Measurements from ENCODE around the gene CAPN10.

Gene CAPN10

DNA sequence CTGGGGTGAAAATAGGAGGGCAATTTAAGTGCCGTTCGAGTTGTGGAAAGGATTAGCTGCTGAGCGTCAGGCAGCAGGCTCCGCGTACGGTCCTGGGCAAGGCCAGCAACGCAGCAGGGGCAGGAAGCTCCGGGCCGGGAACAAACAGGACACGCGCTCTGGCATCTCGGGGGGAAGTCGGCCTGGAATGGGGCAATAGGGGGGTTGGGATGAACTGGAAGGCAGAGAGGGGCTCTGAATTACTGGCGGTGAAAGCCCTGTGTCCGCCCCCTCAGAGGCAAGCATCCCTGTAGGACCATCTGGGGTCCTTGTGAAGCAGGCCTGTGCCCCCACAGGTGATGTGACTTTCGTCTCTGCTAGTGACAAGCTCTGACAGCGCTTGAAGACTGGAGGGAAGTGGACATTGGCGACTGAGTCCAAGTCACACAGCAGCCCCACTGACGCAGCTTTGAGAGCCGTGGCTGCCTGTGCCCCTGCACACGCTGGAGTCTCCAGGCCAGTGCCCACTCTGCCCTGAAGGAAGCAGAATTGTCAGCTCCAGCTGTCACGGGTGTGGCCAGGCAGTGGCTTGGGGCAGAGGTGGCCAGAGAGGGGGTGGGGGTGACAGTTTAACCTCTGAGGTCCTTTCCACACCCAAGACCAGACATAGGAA lies 61.1 kb downstream of the CAPN10 start:
- DNase-seq (ENCODE audit: insufficient read length, low spot score): no peak
- no peak for FAIRE-seq

DNA sequence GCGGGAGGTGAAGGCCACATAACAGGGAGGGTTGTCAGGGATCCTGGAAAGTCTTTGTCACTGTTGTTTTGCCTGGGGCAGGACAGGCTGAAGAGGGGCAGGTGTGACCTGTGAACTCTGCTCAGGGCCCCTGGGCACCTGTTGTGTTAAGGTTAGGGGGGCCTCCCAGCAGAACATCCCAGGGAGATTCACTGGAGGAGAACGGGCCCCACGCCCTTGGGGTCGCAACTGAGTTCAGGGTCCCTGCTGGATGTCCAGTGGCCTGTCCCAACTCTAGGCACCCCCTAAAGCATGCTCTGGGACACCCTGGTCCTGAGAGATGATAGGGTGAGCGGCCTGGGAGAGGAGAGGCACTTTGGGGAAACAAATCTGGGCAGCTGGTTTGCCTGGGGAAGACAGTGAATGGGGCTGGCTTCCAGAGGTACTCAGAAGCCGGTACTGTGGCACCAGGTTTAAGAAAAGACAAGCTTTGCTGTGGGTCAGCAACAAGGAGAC lies 61.7 kb downstream of the CAPN10 start:
- no peak for FAIRE-seq
- no peak for DNase-seq (ENCODE audit: insufficient read length, low spot score)
